BLaER1 treated with 17β-estradiol and CSF1 and Interleukin-3, amounts not matched to agents 10 nM and 100 nM (cell line): ENCODE results near the gene WDR81.
"Not testable (repeated sequence)": the region's sequence is repeated elsewhere in the genome, so short reads cannot be mapped to it uniquely, and the experiment has no call there.

Experiments used
- H3K27ac ChIP-seq, 11 experiments: shearing (Covaris generic); formaldehyde crosslinking; 2 replicates each; pipeline ENCODE4 v1.8.1; 2022
- H3K27me3 ChIP-seq, 11 experiments: shearing (Covaris generic); formaldehyde crosslinking; 2 replicates each; pipeline ENCODE4 v1.8.1; 2022
- H3K36me3 ChIP-seq, 11 experiments: shearing (Covaris generic); formaldehyde crosslinking; 2 replicates each; pipeline ENCODE4 v1.8.1; 2022
- H3K4me1 ChIP-seq, 10 experiments: shearing (Covaris generic); formaldehyde crosslinking; 2 replicates each; pipeline ENCODE4 v1.8.1; 2022
- H3K4me2 ChIP-seq, 11 experiments: shearing (Covaris generic); formaldehyde crosslinking; 2 replicates each; pipeline ENCODE4 v1.8.1; 2022
- H3K4me3 ChIP-seq, 10 experiments: shearing (Covaris generic); formaldehyde crosslinking; 2 replicates each; pipeline ENCODE4 v1.8.1; 2022
- H3K9ac ChIP-seq, 11 experiments: shearing (Covaris generic); formaldehyde crosslinking; 2 replicates each; pipeline ENCODE4 v1.8.1; 2022
- H3K9me3 ChIP-seq, 11 experiments: shearing (Covaris generic); formaldehyde crosslinking; replicated peaks in 1 of 11; 2 replicates each; pipeline ENCODE4 v1.8.1; 2022
- H4K20me1 ChIP-seq, 11 experiments: shearing (Covaris generic); formaldehyde crosslinking; 2 replicates each; pipeline ENCODE4 v1.8.1; 2022
- Cebpa-rat ChIP-seq, 11 experiments: shearing (Covaris generic); IDR thresholded peaks; 2 replicates each; pipeline ENCODE4 v1.8.1; 2022

WDR81 gene

DNA sequence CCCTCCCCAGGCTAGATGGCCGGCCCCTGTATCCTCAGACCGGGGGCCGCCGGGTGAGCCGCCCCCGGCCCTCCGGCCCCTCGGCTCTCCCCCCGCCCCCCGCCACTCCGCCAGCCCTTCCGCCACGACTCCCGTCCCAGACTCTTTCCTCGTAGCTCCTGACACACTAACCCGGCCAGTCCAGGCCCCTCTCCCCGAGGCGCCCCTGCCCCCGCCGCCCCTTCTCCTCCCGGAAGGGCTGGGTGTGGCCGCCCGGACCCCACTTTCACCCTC lies 8.8 kb upstream of the WDR81 start:
- H4K20me1 ChIP-seq, result peaks cover 32 to 52% (median 44%) of the 10 kb centered on the region in 11 experiments
- H3K9ac ChIP-seq, result peak overlapping the region; percentile 63 to 94 (median 80); a peak in 21 of 22 replicates
- no peaks in the 10 kb centered on the region; a peak in 1 of 22 replicates for H3K9me3 ChIP-seq
- peaks cover 35 to 53% (median 51%) of the 10 kb centered on the region in 11 experiments for H3K27me3 ChIP-seq
- peak overlapping the region; percentile 60 to 91 (median 76) for H3K4me3 ChIP-seq
- peaks cover 0 to 43% (median 18%) of the 10 kb centered on the region in 11 experiments; a peak in 13 of 22 replicates for H3K36me3 ChIP-seq
- no peak for TF ChIP-seq Cebpa-rat (IDR thresholded peaks at IDR 0.05)
- H3K4me2 ChIP-seq, result peak overlapping the region; percentile 84 to 100 (median 96)
- peaks cover 26 to 59% (median 46%) of the 10 kb centered on the region in 10 experiments for H3K4me1 ChIP-seq
- H3K27ac ChIP-seq, result peak overlapping the region in 9 of 11 experiments; percentile 31 to 82 (median 64); a peak in 16 of 22 replicates

DNA sequence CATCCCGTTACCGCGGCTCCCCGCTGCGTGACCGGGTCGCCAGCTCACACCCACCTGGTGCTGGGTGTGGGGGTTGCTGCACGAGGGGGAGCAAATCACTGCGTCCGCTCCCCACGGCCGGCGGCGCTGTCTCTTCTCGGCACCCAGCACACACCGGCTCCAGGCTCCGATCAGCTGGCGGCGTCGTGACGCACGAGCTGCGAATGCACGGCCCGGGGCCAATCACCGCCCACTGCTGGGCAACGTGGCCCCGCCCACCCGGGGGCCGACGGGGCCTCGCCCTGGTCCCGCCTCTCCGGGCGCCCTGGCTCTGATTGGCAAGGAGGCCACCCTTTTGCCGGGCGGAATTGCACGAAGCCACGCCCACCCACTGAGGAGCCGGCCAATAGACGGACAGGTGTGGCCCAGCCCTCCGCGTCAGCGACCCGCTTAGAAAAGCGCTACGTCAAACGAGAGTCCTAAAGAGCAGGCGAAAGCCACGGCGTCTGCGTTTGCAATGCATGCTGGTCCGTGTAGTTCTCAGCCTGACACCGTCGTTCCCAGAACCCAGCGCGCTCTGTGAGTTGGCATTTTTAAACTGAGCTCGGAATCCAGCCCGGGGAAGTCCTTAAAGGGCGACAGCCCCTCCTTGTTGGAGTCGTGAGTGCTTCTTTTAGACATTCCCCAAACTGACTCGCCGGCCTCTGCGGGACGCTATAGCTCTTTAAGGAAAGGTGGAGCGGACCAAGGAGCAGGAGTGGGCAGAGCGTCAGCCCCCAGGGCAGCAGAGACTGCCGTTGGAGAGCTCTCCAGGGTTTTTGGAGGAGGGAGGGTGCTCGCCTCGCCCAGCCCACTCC lies 8.2 kb upstream of the WDR81 start:
- H3K27ac ChIP-seq, result peak overlapping the region; percentile 93 to 99 (median 99)
- peak overlapping the region; percentile 62 to 91 (median 76) for H3K4me3 ChIP-seq
- H3K9me3 ChIP-seq, result no peaks in the 10 kb centered on the region; a peak in 1 of 22 replicates
- peaks cover 0 to 38% (median 18%) of the 10 kb centered on the region in 11 experiments; a peak in 13 of 22 replicates for H3K36me3 ChIP-seq
- peak overlapping the region; percentile 89 to 99 (median 96) for H3K9ac ChIP-seq
- peaks cover 27 to 47% (median 39%) of the 10 kb centered on the region in 11 experiments for H4K20me1 ChIP-seq
- peaks cover 31 to 47% (median 45%) of the 10 kb centered on the region in 11 experiments for H3K27me3 ChIP-seq
- peak overlapping the region; percentile 80 to 99 (median 98) for H3K4me2 ChIP-seq
- TF ChIP-seq Cebpa-rat (IDR thresholded peaks at IDR 0.05), result no peak
- H3K4me1 ChIP-seq, result peaks cover 32 to 59% (median 51%) of the 10 kb centered on the region in 10 experiments

DNA sequence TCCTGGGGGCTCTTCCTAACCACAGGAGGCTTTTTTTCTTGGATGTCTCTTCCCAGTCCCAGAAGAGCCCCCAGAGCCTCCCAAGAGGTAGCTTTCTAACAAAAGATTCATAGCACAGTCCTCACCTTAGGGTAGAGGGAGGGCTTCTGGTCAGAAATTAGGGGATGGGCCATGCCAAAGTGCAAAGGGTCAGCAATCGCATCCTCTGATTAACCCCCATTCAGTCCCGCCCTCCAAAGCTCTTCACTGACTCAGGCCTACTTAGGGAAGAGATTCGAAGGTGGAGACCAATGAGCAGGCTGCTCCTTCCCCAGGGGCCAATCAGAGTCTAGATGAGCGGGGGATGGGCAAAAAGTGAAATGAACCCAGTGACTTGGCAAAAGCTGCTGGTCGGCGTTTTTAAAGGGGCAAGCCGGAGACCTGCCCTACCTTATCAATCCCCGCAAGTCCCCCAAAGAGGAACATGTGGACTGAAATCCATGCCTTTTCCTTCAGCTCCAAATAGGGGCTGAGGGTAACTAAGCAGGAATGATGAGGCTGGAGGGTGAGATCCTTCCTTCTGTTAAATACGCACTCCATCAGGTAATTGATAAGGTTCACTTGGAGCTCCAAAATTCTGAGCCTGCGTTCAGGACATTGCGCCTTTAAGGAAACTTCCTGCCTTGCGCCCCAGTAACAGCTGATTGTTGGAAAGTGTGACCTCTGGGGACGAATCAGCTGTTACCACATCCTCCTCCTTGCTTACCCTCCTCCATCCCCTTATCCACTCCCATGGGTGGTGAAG lies 7.4 kb upstream of the WDR81 start:
- peak overlapping the region; percentile 62 to 86 (median 70) for H3K4me3 ChIP-seq
- H3K27me3 ChIP-seq, result peaks cover 24 to 39% (median 37%) of the 10 kb centered on the region in 11 experiments
- peak overlapping the region; percentile 89 to 99 (median 96) for H3K9ac ChIP-seq
- no peaks in the 10 kb centered on the region; a peak in 1 of 22 replicates for H3K9me3 ChIP-seq
- peak overlapping the region; percentile 87 to 100 (median 98) for H3K4me2 ChIP-seq
- H4K20me1 ChIP-seq, result peaks cover 27 to 39% (median 32%) of the 10 kb centered on the region in 11 experiments
- peaks cover 39 to 65% (median 59%) of the 10 kb centered on the region in 10 experiments for H3K4me1 ChIP-seq
- no peak for TF ChIP-seq Cebpa-rat (IDR thresholded peaks at IDR 0.05)
- H3K27ac ChIP-seq, result peak overlapping the region; percentile 93 to 99 (median 99)
- H3K36me3 ChIP-seq, result peaks cover 0 to 30% (median 16%) of the 10 kb centered on the region in 11 experiments; a peak in 13 of 22 replicates

DNA sequence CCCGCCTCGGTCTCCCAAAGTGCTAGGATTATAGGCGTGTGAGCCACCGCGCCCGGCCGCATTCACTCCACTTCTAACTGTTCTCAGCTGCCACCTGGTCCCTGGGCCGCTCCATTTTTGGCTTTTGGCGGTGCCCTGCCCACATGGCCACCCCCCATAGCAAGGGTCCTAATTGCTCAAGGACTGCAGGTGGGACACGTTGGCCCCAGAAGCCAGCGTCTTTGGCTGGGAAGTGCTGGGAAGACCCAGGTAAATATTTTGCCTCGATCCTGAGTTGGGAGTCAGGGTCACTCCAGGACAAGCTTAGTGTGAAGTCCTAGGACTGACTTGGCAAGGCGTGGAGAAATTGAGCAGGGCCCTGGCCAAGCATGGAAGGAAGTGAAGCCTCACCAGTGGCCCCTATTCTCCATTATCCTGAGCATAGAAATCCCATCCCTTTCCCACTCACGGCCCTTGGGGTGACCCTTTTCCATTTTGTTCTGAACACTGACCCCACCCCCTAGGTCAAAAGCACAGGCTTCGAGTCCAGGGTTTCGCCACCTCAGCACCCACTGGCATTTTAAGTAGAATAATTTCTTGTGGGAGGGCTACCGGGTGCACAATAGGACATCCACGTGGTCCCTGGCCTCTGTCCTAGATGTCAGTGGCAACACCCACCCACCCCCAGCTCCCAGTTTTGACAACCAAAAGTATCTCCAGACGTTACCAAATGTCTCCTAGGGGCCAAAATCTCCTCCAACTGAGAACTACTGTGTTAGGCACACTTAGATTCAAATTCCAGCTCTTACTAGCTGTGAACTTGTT lies 5.9 kb upstream of the WDR81 start:
- Histone ChIP-seq H3K27me3 (peaks cover 9 to 25% (median 22%) of the 10 kb centered on the region in 11 experiments), H3K27ac (peak overlapping the region; percentile 93 to 99 (median 99)), H4K20me1 (peaks cover 14 to 24% (median 18%) of the 10 kb centered on the region in 11 experiments; a peak in 20 of 22 replicates), H3K4me3 (peak overlapping the region in 4 of 10 experiments; percentile 69 to 86 (median 74); a peak in 8 of 20 replicates), H3K4me2 (peak overlapping the region; percentile 87 to 100 (median 98)), H3K9me3 (no peaks in the 10 kb centered on the region), H3K9ac (peak overlapping the region; percentile 89 to 99 (median 96); a peak in 20 of 22 replicates), H3K4me1 (peaks cover 50 to 74% (median 67%) of the 10 kb centered on the region in 10 experiments), H3K36me3 (peaks cover 0 to 15% (median 1%) of the 10 kb centered on the region in 11 experiments; a peak in 10 of 22 replicates)
- TF ChIP-seq Cebpa-rat (IDR thresholded peaks at IDR 0.05), result no peak

DNA sequence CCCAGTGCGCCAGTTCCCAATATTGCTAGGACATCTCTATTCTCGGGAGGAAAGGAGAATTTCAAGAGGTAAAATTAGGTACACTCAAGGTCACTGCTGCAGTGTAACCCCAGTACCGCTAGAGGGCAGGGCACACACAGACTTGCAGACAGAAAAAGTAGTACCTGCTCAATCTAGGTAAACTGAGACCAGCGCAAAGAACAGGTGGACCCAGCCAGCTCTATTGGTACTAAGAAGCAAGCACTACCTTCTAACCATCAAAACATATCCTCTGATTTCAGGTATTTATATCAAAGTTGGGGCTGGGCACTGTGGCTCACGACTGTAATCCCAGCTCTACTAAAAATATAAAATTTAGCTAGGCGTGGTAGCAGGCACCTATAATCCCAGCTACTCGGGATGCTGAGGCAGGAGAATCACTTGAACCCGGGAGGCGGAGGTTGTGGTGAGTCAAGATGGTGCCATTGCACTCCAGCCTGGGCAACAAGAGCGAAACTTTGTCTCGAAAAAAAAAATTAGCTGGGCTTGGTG lies 3.6 kb upstream of the WDR81 start:
- Histone ChIP-seq H3K27ac (peak overlapping the region in 10 of 11 experiments; percentile 37 to 99 (median 94); a peak in 12 of 22 replicates), H3K4me1 (peaks cover 56 to 75% (median 68%) of the 10 kb centered on the region in 10 experiments), H3K27me3 (peaks cover 0 to 1% (median 0%) of the 10 kb centered on the region in 11 experiments; a peak in 3 of 22 replicates), H3K4me2 (peak overlapping the region in 10 of 11 experiments; percentile 18 to 100 (median 72); a peak in 15 of 22 replicates), H3K9ac (peak overlapping the region in 6 of 11 experiments; percentile 25 to 45 (median 36); a peak in 5 of 22 replicates), H3K36me3 (peaks cover 0 to 4% (median 2%) of the 10 kb centered on the region in 11 experiments; a peak in 13 of 22 replicates), H3K4me3 (no peak overlapping the region), H3K9me3 (no peaks in the 10 kb centered on the region), H4K20me1 (peaks cover 0 to 7% (median 3%) of the 10 kb centered on the region in 11 experiments; a peak in 6 of 22 replicates)
- no peak for TF ChIP-seq Cebpa-rat (IDR thresholded peaks at IDR 0.05)

- peak overlapping the region; percentile 94 to 100 (median 99) for H3K4me2 ChIP-seq
- H3K27me3 ChIP-seq, H3K9me3 ChIP-seq, H3K4me3 ChIP-seq: not testable (repeated sequence)
- peaks cover 7 to 15% (median 13%) of the 10 kb centered on the region in 11 experiments; a peak in 20 of 22 replicates for H3K36me3 ChIP-seq
- H3K9ac ChIP-seq, result peak overlapping the region in 10 of 11 experiments; percentile 84 to 95 (median 92); a peak in 17 of 22 replicates
- H3K4me1 ChIP-seq, result peaks cover 67 to 85% (median 77%) of the 10 kb centered on the region in 10 experiments
- peak overlapping the region; percentile 89 to 99 (median 96); a peak in 21 of 22 replicates for H3K27ac ChIP-seq
- peaks cover 0 to 18% (median 13%) of the 10 kb centered on the region in 11 experiments; a peak in 12 of 22 replicates for H4K20me1 ChIP-seq
These were observed 2.5 kb upstream of the WDR81 start for GRCh38 chr17:1722022-1722421.

DNA sequence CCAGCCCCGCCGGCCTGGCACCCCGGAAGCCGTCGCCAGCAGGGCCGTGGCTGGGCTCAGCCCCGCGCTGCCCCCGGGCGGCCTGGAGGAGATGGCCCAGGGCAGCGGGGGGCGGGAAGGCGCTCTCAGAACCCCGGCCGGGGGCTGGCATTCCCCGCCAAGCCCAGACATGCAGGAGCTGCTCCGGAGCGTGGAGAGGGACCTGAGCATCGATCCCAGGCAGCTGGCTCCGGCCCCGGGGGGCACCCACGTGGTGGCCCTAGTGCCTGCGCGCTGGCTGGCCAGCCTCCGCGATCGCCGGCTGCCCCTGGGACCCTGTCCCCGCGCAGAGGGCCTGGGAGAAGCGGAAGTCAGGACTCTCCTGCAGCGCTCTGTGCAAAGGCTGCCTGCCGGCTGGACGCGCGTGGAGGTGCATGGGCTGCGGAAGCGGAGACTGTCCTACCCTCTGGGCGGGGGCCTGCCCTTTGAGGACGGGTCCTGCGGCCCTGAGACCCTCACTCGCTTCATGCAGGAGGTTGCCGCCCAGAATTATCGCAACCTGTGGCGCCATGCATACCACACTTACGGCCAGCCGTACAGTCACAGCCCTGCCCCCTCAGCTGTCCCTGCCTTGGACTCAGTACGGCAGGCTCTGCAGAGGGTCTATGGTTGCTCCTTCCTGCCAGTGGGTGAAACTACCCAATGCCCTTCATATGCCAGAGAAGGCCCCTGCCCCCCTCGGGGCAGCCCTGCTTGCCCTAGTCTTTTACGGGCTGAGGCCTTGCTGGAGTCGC lies 551 bp downstream of the WDR81 start:
- peak overlapping the region; percentile 72 to 86 (median 80) for H3K4me3 ChIP-seq
- TF ChIP-seq Cebpa-rat (IDR thresholded peaks at IDR 0.05), result no peak
- no peaks in the 10 kb centered on the region for H3K9me3 ChIP-seq
- H3K4me2 ChIP-seq, result peak overlapping the region; percentile 94 to 100 (median 99)
- H3K27me3 ChIP-seq, result no peaks in the 10 kb centered on the region
- H3K9ac ChIP-seq, result peak overlapping the region; percentile 84 to 95 (median 92)
- peaks cover 0 to 48% (median 27%) of the 10 kb centered on the region in 11 experiments; a peak in 14 of 22 replicates for H4K20me1 ChIP-seq
- H3K4me1 ChIP-seq, result peaks cover 82 to 94% (median 90%) of the 10 kb centered on the region in 10 experiments
- H3K27ac ChIP-seq, result peak overlapping the region; percentile 89 to 99 (median 96)
- H3K36me3 ChIP-seq, result peaks cover 21 to 44% (median 33%) of the 10 kb centered on the region in 11 experiments
